Astrocyte of the cerebellum (primary cell): Measurements from ENCODE around the gene CMIP.

ENCODE experiments used
- DNase-seq: peaks from one replicate; pipeline ENCODE4 v3.0.0-alpha.2; 2011; ENCODE audit warnings: low read depth
- H3K4me3 ChIP-seq: 2 replicates; pipeline ENCODE4 v1.5.1; 2011; ENCODE audit warnings: mild to moderate bottlenecking, low read depth, low read length, moderate library complexity
- in situ Hi-C: cut with HindIII; loops from 2 replicates; pipeline ENCODE4 v1.10.0; 2017; ENCODE audit warnings: low sequenced_read_pairs
- TF ChIP-seq, protein P1 (sequence below): IDR thresholded peaks from 2 replicates; pipeline ENCODE4 v1.5.1; 2012; ENCODE audit warnings: low read length, low read depth, moderate library complexity, mild to moderate bottlenecking; ENCODE audit errors: missing control alignments

The CMIP gene

DNA sequence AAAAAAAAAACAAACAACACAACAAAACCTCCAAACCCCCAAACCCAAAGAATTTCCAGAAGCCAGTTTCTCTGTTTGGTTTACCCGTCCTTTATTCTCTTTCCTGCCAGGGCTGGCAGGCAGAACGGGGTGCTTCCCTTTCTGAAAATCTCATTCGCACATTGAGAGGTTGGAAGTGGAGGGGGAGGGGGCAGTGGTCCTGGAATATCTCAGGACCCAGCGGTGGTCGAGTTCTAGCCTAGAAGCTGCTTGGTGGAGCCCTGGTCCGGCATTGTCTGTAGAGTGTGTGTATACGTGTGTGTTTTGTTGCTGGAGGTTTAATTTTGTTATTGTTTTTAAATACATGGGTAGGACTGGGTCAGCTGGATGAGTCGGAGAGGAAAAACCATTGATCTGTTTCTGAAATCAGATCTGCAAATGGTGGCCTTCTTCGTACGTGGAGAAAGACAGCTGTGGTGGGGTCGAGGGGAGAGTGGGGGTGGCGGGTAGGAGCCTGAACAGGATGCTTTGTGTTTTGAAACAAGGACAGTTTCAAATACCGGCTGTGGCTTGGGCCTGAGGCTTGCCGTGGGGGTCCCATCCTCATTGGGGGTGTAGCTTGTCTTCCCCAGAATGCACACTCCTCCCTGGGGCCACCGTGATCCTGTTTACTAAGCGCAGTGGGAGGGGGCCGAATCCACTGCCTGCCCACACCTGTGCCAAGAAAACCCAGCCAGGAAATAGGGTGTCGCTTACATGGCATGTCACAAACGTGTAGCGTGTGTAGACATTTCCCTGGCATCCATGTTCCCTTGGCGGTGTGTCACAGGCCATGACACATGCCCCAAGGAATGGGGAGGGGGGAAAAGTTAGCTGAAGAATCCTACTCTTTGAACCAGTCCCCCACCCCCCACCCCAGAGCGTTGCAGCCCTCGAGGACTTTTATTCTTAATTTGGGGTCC lies 1.6 kb downstream of the CMIP start:
- H3K4me3 ChIP-seq = peak overlapping the region; percentile 86
- in situ Hi-C loops = no loop called here
- DNase-seq = no peak
- TF ChIP-seq, protein P1, sequence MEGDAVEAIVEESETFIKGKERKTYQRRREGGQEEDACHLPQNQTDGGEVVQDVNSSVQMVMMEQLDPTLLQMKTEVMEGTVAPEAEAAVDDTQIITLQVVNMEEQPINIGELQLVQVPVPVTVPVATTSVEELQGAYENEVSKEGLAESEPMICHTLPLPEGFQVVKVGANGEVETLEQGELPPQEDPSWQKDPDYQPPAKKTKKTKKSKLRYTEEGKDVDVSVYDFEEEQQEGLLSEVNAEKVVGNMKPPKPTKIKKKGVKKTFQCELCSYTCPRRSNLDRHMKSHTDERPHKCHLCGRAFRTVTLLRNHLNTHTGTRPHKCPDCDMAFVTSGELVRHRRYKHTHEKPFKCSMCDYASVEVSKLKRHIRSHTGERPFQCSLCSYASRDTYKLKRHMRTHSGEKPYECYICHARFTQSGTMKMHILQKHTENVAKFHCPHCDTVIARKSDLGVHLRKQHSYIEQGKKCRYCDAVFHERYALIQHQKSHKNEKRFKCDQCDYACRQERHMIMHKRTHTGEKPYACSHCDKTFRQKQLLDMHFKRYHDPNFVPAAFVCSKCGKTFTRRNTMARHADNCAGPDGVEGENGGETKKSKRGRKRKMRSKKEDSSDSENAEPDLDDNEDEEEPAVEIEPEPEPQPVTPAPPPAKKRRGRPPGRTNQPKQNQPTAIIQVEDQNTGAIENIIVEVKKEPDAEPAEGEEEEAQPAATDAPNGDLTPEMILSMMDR = no peak

DNA sequence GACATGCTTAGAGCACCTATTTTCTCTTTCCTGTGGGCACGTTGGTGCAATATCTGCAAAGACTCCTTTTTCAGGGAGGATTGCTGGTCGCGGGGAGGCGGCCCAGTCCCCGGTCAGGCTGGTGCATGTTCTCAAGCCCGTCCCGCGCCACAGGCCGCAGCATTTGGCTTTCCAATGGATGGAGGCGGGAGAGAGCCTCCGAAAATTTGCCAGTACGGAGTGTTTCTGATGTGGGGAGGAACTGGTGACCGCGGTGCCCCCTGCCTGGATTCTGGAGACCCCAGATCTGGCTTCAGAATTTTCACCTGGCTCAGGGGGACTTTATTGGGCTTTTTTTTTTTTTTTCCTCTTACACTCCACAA lies 2.3 kb downstream of the CMIP start:
- DNase-seq = no peak
- TF ChIP-seq, protein P1 = no peak
- peak overlapping the region; percentile 86 for H3K4me3 ChIP-seq
- in situ Hi-C loops = no loop called here

DNA sequence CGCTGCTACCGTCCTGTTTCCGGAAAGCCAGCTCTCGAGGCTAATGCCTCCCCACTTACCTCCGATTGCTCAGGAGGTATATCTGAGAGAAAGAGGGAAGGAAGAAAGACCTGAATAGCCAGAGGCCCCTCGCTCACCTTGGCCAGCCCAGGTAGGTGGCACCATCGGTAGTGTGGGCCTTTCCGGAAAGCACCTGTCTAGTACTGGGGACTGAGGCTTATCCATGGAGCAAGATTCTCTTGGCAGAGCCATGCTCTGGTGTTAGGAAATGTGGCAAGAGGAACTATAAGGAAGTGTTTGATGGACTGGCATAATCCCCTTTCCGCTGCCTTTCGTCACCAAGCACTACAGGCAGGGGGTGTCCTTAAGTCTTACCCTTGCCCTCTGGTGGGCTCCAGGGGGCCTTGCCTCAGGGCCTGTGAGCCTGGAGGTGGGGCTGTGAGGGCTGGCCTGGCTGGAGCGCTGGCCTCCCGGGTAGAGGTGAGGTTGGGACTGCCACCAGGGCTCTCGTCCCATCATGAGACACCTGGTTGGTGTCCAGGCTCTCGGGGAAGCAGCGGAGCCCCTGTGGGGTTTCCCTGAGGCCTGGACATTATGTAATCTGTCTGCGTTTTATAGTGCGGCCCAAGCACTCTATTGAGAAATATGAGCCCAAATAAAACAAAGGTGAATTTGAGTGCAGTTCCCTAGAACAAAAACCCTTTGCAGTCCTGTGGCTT lies 2.9 kb downstream of the CMIP start:
- peak overlapping the region; percentile 86 for H3K4me3 ChIP-seq
- DNase-seq = no peak
- TF ChIP-seq, protein P1 = no peak
- in situ Hi-C loops = no loop called here

DNA sequence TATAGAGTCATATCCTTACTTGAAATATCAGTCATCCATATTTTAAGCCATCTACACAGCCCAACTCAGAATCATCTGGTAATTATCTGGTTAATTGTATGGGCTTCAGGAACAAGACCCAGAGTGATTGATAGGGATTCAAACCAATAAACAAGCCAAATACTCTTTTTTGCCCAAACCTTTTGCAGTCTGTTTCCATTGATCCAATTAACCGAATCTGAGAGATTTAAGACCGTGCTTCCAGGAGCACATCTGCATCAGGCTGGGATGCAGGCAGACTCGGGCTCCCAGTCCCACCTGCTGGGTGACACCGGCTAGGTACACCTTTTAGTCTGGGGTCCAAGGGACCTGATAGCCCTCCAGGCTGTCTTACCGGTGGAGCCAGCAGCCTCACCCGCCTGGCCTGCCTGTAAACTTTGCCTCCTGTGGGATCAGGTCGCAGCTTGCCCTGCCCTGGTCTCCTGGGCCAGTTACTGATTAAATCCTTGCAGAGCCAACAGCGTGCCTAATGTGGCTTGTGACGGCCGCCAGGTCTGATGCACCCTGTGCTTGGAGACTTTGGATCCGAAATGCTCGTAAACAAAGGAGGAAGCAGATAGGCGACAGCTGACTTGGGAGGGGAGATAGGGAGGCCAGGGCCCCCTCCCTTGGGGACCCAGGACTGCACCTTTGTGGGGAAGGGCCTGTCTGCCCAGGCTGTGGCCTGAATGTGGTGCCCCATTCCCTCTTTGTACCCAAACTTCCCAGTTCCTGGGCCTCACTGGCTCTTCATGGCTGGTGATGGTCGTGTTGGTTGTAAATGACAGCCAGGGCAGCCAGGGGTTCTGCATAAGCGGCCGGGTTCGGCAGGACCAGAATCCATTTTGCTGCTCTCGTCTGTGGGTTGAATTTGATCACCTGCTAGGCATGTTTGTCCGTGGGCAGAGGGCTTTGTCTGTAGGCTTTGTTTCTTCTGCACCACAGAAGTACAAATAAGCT lies 3.8 kb downstream of the CMIP start:
- DNase-seq = no peak
- peak overlapping the region; percentile 15 for H3K4me3 ChIP-seq
- TF ChIP-seq, protein P1 = no peak
- in situ Hi-C loops = no loop called here

DNA sequence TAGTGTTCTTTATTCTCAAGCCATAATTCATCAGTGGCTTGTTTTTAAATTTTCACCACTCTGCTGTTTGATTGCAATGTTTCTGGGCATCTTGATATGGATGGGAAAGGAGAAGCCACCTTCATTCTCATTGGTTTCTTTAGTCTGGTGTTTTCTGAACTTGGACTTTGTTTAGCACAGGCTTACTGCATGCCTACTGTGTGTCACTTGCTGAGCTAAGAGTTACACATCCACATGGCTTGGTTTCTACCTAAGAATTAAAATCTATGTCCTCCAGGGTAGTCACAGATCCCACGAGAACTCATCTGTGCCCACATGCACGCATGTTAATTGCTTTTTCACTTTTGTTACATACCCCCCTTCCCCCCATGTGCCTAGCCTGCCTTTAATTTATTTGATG lies 4.6 kb downstream of the CMIP start:
- DNase-seq = no peak
- H3K4me3 ChIP-seq = no peak overlapping the region
- TF ChIP-seq, protein P1 = no peak
- in situ Hi-C loops = no loop called here
